Astrocyte (in vitro differentiated cells and primary cell): ENCODE data around the gene KIF7.

Source experiments
- CTCF ChIP-seq: IDR thresholded peaks from 2 replicates; pipeline ENCODE4 v1.5.1; 2011; ENCODE audit warnings: low read depth, mild to moderate bottlenecking, inconsistent platforms, low read length, moderate library complexity; ENCODE audit not compliant: insufficient read depth
- EZH2 ChIP-seq: IDR thresholded peaks from 2 replicates; pipeline ENCODE4 v1.6.1; 2012; ENCODE audit warnings: mild to moderate bottlenecking, low read length, inconsistent platforms; ENCODE audit not compliant: insufficient read depth

GRCh38 chr15:89704411-89704810 is 49.1 kb upstream of the KIF7 start:
- TF ChIP-seq CTCF (no peak), EZH2 (no peak)
